ENCODE measurements around the gene ALOX12.
"Not testable (repeated sequence)": the region's sequence is repeated elsewhere in the genome, so short reads cannot be mapped to it uniquely, and the experiment has no call there.

Gene ALOX12

GRCh38 chr17:6995500-6996255 is at the start of gene ALOX12:
Gene ALOX12 (plus strand): TSS chr17:6996049. CDS start chr17:6996118, 69 bp downstream.
- no peak for DNase-seq (ENCODE audit: low read depth in 2 of 3, low spot score in 2 of 3)

GRCh38 chr17:6947745-6948144 is 48.1 kb upstream of the ALOX12 start:
- no peak for DNase-seq (ENCODE audit: low read depth in 2 of 3, low spot score in 2 of 3)

- no peak for DNase-seq (ENCODE audit: low read depth in 2 of 3, low spot score in 2 of 3)
These were observed 47.3 kb upstream of the ALOX12 start for GRCh38 chr17:6948562-6948961.

GRCh38 chr17:6948976-6949375 is 46.9 kb upstream of the ALOX12 start:
- no peak for DNase-seq (ENCODE audit: low read depth in 2 of 3, low spot score in 2 of 3)

- not testable (repeated sequence) for DNase-seq (ENCODE audit: low read depth in 2 of 3, low spot score in 2 of 3)
These were observed 44.9 kb upstream of the ALOX12 start for GRCh38 chr17:6950938-6951337.

GRCh38 chr17:6953689-6954088 is 42.2 kb upstream of the ALOX12 start:
- no peak for DNase-seq (ENCODE audit: low read depth in 2 of 3, low spot score in 2 of 3)

GRCh38 chr17:6959700-6960099 is 36.1 kb upstream of the ALOX12 start:
- DNase-seq (ENCODE audit: low read depth in 2 of 3, low spot score in 2 of 3): no peak

GRCh38 chr17:6969323-6969726 is 26.5 kb upstream of the ALOX12 start:
- DNase-seq (ENCODE audit: low read depth in 2 of 3, low spot score in 2 of 3): no peak

- no peak for DNase-seq (ENCODE audit: low read depth in 2 of 3, low spot score in 2 of 3)
These were observed 24.9 kb upstream of the ALOX12 start for GRCh38 chr17:6970992-6971391.

GRCh38 chr17:6979440-6979839 is 16.4 kb upstream of the ALOX12 start:
- DNase-seq (ENCODE audit: low read depth in 2 of 3, low spot score in 2 of 3): not testable (repeated sequence)

- no peak for DNase-seq (ENCODE audit: low read depth in 2 of 3, low spot score in 2 of 3)
These were observed 14.4 kb upstream of the ALOX12 start for GRCh38 chr17:6981426-6981825.

- DNase-seq (ENCODE audit: low read depth in 2 of 3, low spot score in 2 of 3): no peak
These were observed 10.6 kb upstream of the ALOX12 start for GRCh38 chr17:6985266-6985665.

- DNase-seq (ENCODE audit: low read depth in 2 of 3, low spot score in 2 of 3): no peak
These were observed 9.2 kb upstream of the ALOX12 start for GRCh38 chr17:6986676-6987075.

- DNase-seq (ENCODE audit: low read depth in 2 of 3, low spot score in 2 of 3): no peak
These were observed 6.1 kb upstream of the ALOX12 start for GRCh38 chr17:6989779-6990178.

GRCh38 chr17:6993613-6994056 is 2.2 kb upstream of the ALOX12 start:
- DNase-seq (ENCODE audit: low read depth in 2 of 3, low spot score in 2 of 3): not testable (repeated sequence)

- DNase-seq (ENCODE audit: low read depth in 2 of 3, low spot score in 2 of 3): no peak
These were observed 1.7 kb upstream of the ALOX12 start for GRCh38 chr17:6994118-6994598.

GRCh38 chr17:6994666-6995256 is 1.1 kb upstream of the ALOX12 start:
- DNase-seq (ENCODE audit: low read depth in 2 of 3, low spot score in 2 of 3): no peak

- DNase-seq (ENCODE audit: low read depth in 2 of 3, low spot score in 2 of 3): no peak
These were observed 585 bp downstream of the ALOX12 start for GRCh38 chr17:6996256-6997011.

GRCh38 chr17:6997171-6997570 is 1.3 kb downstream of the ALOX12 start:
- DNase-seq (ENCODE audit: low read depth in 2 of 3, low spot score in 2 of 3): no peak

GRCh38 chr17:6998855-6999508 is 3.1 kb downstream of the ALOX12 start:
- no peak for DNase-seq (ENCODE audit: low read depth in 2 of 3, low spot score in 2 of 3)

GRCh38 chr17:7001318-7001961 is 5.6 kb downstream of the ALOX12 start:
- DNase-seq (ENCODE audit: low read depth in 2 of 3, low spot score in 2 of 3): no peak

All from activated CD8-positive, alpha-beta memory T cell treated with anti-CD3 and anti-CD28 coated beads for 48 hours (primary cell).